GM18499 (cell line): Measurements from ENCODE around the gene PAQR7.

ENCODE experiments used
- ATAC-seq: cut with Tn5 transposase; IDR thresholded peaks from one replicate; pipeline ENCODE4 v1.9.1; 2021; ENCODE audit warnings: moderate number of reproducible peaks; ENCODE audit not compliant: insufficient read depth, unreplicated experiment

PAQR7 gene

DNA sequence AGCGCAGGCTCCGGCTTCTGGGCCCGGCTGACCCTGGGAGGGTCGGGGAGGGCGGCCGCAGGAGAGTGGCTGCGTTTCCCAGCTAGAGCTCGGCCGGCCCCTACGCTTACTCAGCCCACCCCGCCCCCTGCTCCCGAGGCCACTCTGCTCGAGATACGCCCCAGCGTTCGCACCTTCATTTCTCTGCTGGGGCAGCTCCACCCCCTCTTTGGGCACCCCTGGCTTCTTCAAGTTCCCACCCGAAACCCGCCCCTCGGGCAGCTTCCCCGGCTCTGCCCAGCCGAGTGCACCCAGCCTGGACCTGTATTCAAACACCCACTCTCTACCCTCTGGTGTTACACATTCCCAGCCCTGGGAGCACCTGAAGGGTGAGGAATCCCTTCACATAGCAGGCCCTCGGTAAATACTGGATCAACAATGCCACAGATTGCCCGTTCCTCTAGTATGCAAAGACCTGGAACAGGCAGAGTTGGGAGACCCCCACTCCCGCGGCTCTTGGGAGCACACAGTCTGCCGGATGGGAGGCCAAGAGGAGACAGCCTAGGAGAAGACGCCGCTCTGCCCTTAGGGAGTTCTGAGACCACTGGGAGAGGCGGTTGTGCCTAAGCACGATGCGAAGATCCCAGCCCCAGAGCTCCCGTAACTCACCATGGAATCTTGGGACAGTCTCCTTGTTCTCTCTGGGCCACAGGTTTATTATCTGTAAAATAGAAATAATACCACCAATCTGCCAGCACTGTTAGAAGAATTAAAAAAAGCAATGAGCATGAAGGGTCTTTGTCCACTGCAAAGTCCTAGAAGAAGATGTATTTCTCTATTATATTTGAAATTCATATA, 566 bp upstream of the PAQR7 start:
- no peak for ATAC-seq

- ATAC-seq: no peak
Observed at GRCh38 chr1:25874635-25875153, 814 bp downstream of the PAQR7 start.

DNA sequence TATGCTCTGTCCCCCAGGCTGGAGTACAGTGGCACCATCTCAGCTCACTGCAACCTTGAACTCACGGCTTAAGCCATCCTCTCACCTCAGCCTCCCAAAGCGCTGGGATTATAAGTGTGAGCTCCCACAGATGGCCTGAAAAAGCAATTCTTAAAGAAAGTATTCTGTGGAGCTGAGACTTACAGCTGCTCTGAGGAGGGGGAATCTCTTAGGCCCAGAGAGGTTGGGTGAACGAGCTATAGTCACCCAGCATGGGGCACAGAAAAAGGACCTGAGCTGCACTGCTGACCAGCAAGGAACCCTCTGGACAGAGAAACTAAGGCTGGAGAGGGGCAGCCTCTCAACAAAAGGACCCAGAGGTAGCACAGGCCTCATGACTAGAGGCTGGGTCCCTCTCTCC, 1.3 kb downstream of the PAQR7 start:
- ATAC-seq: no peak

GRCh38 chr1:25873120-25873519, 2.4 kb downstream of the PAQR7 start:
- no peak for ATAC-seq

GRCh38 chr1:25872713-25873112, 2.8 kb downstream of the PAQR7 start:
- ATAC-seq: no peak

GRCh38 chr1:25871704-25872494, 3.6 kb downstream of the PAQR7 start:
- ATAC-seq: no peak

- no peak for ATAC-seq
Observed at GRCh38 chr1:25871086-25871703, 4.3 kb downstream of the PAQR7 start.

DNA sequence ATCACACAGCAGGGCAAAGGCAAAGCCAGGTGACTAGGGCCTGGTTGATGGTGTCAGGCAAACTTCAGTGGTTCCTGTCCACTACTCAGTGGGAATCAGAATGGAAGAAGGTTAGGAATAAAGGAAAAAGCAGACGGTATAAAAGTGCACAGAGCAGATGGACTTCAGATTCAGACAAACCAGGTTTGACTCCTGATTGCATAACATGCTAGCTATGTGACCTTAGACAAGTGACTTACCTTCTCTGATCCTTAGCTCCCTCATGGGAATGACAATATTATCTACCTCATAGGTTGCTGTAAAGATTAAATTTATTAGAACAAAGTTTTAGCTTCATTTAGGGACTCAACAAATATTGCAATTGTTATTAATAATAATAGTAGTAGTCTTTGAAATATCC, 4.9 kb downstream of the PAQR7 start:
- ATAC-seq: no peak

GRCh38 chr1:25869909-25870606, 5.5 kb downstream of the PAQR7 start:
- no peak for ATAC-seq

DNA sequence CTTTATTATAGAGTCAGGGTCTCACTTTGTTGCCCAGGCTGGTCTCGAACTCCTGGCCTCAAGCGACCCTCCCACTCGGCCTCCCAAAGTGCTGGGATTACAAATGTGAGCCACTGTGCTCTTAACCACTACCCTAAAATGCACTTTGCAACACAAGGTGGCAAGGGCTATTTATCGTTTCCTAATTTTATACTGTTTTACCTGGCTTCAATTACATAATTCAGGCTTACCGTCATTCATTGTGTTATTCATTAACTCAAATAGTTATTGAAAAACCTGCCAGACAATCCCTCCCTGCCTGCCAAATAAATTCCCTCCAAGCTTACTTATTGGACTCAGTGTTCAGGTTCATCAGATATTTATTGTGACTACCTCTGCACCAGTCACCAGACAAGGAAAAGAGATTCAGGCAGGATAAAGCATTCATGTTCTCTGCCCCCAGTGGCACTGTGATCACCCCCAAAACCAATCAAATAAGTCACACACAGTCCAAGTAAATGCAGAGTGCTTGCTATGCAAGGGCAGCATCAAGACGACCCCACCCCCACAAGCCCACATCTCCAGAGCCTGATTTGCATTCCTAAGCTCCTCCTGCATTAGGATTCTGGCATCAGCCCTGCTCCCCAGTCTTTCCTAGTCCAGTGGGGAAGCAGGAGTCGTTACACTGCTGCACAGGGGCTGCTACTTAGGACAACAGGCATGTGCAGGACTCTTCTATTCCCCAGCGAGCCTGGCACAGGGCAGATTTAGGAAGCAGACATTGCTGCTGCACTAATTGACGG, 8.1 kb downstream of the PAQR7 start:
- ATAC-seq: no peak

- no peak for ATAC-seq
Observed at GRCh38 chr1:25866288-25866687, 9.2 kb downstream of the PAQR7 start.

GRCh38 chr1:25864434-25864833, 11.1 kb downstream of the PAQR7 start:
- no peak for ATAC-seq

DNA sequence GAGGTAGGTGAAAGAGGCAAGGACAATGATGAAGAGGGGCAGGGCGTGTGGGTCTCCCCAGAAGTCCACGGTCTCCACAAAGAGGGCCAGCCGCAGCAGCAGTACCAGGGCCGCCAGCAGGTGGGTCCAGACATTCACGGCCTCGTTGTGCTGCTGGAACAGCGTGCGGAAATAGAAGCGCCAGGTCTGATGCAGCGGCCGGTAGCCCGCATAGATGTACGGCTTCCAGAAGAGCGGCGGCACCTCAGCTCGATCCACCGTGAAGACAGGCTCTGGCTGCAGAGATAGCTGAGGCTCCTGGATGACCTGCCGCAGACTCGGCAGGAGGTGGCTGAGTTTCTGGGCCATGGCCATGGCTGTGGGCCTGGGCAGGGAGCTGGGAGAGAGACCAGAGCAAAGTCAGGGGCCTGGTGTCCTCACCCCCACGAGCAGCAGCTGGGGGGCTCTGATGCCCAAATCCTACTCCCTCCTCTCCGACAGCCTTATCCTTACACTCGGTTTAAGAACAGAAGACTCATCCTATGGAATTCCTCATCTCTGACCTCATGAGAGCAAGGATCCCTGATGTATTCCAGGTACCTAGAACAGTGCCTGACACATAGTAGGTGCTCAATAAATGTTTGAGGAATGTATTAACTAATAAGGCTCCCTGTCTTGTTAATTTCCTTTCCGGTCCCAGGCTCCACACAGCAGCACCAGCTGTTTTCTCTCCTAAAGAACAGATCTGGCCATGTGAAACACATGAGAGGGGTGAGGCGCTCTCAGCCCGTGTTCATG, 11.8 kb downstream of the PAQR7 start:
- no peak for ATAC-seq

GRCh38 chr1:25862785-25863485, 12.6 kb downstream of the PAQR7 start:
- no peak for ATAC-seq

DNA sequence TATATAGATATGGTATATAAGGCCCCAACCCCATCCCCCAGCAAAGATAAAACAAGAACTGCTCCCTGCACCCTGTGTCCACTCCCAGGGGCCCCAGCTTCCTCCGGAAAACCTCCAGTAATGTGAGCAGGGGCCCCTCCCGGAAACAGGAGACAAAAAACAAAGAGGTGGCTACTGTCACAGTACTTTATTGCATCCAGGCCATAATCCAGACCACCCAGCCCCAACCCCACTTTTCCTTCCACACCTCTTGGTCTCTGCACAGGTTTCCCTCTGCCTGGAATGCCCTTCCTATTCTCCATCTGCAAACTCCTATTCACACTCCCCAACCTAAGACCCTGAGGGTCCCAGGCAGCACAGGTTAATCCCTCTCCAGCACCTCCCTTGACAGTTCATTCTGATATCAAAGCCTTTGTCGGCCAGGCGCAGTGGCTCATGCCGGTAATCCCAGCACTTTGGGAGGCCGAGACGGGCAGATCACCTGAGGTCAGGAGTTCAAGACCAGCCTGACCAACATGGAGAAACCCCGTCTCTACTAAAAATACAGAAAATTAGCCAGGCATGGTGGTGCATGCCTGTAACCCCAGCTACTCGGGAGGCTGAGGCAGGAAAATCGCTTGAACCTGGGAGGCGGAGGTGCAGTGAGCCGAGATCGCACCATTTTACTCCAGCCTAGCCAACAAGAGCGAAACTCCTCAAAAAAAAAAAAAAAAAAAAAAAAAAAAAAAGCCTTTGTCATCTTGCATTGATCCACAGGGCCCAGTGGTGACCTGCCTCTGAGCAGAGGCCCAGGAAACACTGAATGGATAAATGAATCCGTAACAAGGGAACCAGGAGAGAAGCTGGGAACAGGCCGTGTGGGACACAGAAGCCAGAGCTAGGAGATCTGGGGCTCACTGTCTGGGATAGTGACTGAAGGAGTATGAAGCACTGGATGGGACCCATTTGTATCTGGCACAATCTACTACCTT, 13.9 kb downstream of the PAQR7 start:
- ATAC-seq: no peak

- no peak for ATAC-seq
Observed at GRCh38 chr1:25858906-25859789, 16.4 kb downstream of the PAQR7 start, which contains the start of gene AUNIP. Gene AUNIP (minus strand): TSS chr1:25859457. CDS start chr1:25859357, 100 bp downstream.
